GM21367 (cell line): Measurements from ENCODE around the gene SLC22A16.

Experiments
- ATAC-seq: cut with Tn5 transposase; IDR thresholded peaks from one replicate; pipeline ENCODE4 v1.9.1; 2021; ENCODE audit not compliant: unreplicated experiment

The SLC22A16 gene

GRCh38 chr6:110408901-110409300 lies 67.5 kb downstream of the SLC22A16 start:
- ATAC-seq, result no peak

- no peak for ATAC-seq
Measured at GRCh38 chr6:110404607-110405006, 71.8 kb downstream of the SLC22A16 start.

- no peak for ATAC-seq
Measured at GRCh38 chr6:110401585-110402176, 74.7 kb downstream of the SLC22A16 start.

GRCh38 chr6:110400208-110400607 lies 76.2 kb downstream of the SLC22A16 start:
- no peak for ATAC-seq

GRCh38 chr6:110399219-110400071 lies 77.0 kb downstream of the SLC22A16 start:
- ATAC-seq, result no peak

- ATAC-seq, result no peak
Measured at GRCh38 chr6:110398778-110399177, 77.6 kb downstream of the SLC22A16 start.

GRCh38 chr6:110395221-110395620 lies 81.2 kb downstream of the SLC22A16 start:
- no peak for ATAC-seq

GRCh38 chr6:110394409-110394808 lies 82.0 kb downstream of the SLC22A16 start:
- ATAC-seq, result no peak

GRCh38 chr6:110392727-110393126 lies 83.7 kb downstream of the SLC22A16 start:
- ATAC-seq, result no peak

GRCh38 chr6:110390404-110390803 lies 86.0 kb downstream of the SLC22A16 start:
- no peak for ATAC-seq

- ATAC-seq, result no peak
Measured at GRCh38 chr6:110389689-110390382, 86.6 kb downstream of the SLC22A16 start.

- ATAC-seq, result no peak
Measured at GRCh38 chr6:110387986-110388385, 88.4 kb downstream of the SLC22A16 start.

- ATAC-seq, result no peak
Measured at GRCh38 chr6:110385458-110385863, 91.0 kb downstream of the SLC22A16 start.

GRCh38 chr6:110378552-110378951 lies 97.9 kb downstream of the SLC22A16 start:
- no peak for ATAC-seq
